Cardiac muscle cell (in vitro differentiated cells and primary cell): ENCODE results near the gene IGLL1. TPM values are rescaled to one million over a fixed set of nuclear protein-coding genes. Genes with fewer than 3 reads are reported as not detected.

Experiments
- DNase-seq, 2 donors: peaks; one replicate each; pipeline versions ENCODE4 v3.0.0 to v3.0.0-alpha.2; 2010 to 2017; ENCODE audit warnings: low read depth in 1 of 2, low spot score in 1 of 2
- H3K27ac ChIP-seq: fragments of 200-600 bp; sonication (generic); 2 replicates; pipeline ENCODE4 v1.5.1; 2016
- H3K27me3 ChIP-seq: fragments of 200-600 bp; sonication (generic); 2 replicates; pipeline ENCODE4 v1.6.0; 2016; ENCODE audit warnings: control low read depth
- H3K36me3 ChIP-seq: fragments of 200-600 bp; sonication (generic); 2 replicates; pipeline ENCODE4 v1.5.1; 2016; ENCODE audit warnings: control low read depth
- H3K4me1 ChIP-seq: fragments of 200-600 bp; sonication (generic); 2 replicates; pipeline ENCODE4 v1.8.1; 2017; ENCODE audit warnings: low read depth, mild to moderate bottlenecking, mixed run types
- H3K4me3 ChIP-seq: fragments of 200-600 bp; sonication (generic); 2 replicates; pipeline ENCODE4 v1.5.1; 2016; ENCODE audit warnings: mild to moderate bottlenecking
- H3K9me3 ChIP-seq: fragments of 200-600 bp; sonication (generic); 2 replicates; pipeline ENCODE4 v1.5.1; 2017; ENCODE audit warnings: low read depth, mild to moderate bottlenecking, control low read depth
- CTCF ChIP-seq: IDR thresholded peaks from 2 replicates; pipeline ENCODE4 v1.5.1; 2012; ENCODE audit warnings: low read depth, mild to moderate bottlenecking, low read length
- polyA plus RNA-seq: library from polyadenylated mRNA; unstranded; fragments of >200 nt; fragmentation: Nextera tagmentation; extraction: Ambion mirVana; gene quantifications from 2 replicates; pipeline ENCODE4 v1.2.1, GENCODE V29; 2016
- total RNA-seq: library from RNA; depleted of rRNA; stranded (reverse); fragments of >200 nt; gene quantifications from 2 replicates; pipeline ENCODE4 v1.2.3, GENCODE V29; 2016

IGLL1 gene
- total and polyA plus RNA-seq, 2 experiments from 2014 or later, result not detected

DNA sequence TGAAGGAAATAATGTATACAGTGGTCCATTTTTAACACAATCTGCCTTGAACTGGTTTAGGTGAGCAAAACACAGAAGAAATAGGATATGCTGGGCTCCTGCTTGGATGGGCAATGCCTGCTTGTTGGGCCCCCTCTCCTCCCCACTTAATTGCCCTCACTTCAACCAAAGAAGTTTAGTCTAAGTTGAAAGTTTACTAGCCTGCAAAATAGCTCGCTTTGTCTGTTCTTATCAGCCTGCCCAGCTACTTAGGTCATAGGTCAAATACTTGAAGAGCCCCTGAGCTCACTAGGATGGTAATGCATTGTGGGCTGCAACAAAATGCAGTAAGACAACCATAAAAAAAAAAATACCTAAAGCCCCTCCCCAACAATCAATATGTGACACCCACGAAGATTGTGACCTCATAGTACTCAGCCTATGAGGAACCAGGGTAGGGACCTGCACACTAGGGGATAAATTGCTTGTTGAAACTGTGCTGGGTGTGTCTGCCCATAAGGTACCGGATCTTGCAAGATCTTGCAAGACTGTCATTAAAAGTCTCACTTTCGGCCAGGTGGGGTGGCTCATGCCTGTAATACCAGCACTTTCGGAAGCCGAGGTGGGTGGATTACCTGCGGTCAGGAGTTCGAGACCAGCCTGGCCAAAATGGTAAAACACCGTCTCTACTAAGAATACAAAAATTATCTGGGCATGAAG lies 41.1 kb upstream of the IGLL1 start:
- DNase-seq, result peak in 1 of 2 donors; percentile 6
- Histone ChIP-seq H3K4me3 (no peak overlapping the region), H3K9me3 (no peaks in the 10 kb centered on the region), H3K4me1 (peaks cover 26% of the 10 kb centered on the region), H3K27me3 (no peaks in the 10 kb centered on the region), H3K36me3 (no peaks in the 10 kb centered on the region), H3K27ac (no peak overlapping the region)
- TF ChIP-seq CTCF, result no peak

DNA sequence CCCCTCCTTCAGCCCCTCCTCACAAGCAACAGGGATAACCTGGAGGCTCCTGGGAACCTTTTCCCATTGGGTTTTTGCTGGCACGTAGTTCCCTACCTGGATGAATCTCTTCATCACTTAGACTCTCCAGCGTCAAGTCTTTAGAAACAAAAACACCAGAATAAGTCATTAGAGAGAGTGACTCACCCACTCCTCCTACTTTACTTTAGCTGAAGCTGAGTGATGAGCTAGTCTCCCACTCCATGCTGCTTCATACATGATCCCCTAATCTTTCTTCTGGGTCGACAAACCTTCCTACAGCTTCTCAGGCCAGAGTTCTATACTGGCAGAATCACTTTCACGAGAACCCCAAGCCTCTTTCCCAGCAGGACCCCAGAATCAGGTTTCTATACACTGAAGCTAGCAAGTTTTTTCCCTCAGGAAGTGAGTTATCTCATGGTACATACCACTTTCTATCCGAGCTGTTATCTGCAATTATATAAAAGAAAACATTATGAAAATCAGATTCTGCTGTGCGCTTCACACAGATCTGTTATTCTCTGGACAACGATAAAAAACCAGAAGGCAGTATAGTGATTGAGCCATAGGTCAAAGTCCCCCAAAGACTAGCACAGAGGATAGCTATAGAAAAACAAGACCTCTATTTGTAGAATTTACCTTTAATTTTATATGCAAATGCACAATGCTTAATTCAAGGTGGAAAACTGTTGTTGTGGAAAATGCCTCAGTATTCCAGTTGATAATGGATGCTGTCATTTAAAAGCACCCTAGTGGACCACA lies 33.3 kb upstream of the IGLL1 start:
- H3K27me3 ChIP-seq, result no peaks in the 10 kb centered on the region
- H3K4me1 ChIP-seq, result no peaks in the 10 kb centered on the region
- DNase-seq, result peak in 1 of 2 donors; percentile 20
- no peak overlapping the region for H3K27ac ChIP-seq
- H3K9me3 ChIP-seq, result no peaks in the 10 kb centered on the region
- H3K4me3 ChIP-seq, result no peak overlapping the region
- H3K36me3 ChIP-seq, result no peaks in the 10 kb centered on the region
- TF ChIP-seq CTCF, result no peak

DNA sequence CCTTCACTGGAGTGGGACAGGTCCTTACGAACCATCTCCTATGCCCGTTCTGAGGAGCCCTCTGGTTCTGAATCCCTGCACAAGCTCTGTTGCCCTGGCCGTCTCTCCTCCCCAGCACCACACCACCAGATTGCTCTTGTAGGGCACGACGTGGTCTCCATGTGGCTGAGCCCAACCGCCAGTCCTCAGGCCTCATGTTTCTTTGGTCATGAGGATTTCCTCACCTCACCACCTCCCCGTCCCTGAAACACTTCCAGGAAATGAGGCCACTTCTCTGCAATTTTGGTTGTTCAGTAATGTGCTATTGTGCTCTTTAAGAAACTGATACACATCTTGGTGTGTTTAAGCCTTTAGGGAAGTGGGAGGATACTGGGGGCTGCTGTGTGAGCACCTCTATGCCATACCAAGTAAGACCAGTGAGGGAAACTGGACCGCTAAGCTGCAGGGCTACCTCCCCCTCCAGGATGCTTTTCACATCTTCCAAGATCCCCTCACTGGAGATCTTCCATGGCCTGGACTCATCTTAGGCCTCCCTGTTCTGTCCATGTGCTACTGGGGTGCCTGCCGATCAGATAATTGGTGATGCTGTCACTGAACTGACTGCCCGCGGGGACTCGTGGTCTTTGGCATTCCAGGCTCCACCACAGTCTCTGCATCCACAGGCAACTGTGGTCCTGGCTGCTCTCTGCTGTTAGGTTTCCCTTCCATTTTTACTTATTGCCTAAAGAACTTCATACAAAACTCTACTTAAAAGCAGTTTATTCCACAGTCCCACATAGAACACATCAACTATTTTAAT lies 30.1 kb upstream of the IGLL1 start:
- H3K4me1 ChIP-seq, result no peaks in the 10 kb centered on the region
- no peaks in the 10 kb centered on the region for H3K36me3 ChIP-seq
- TF ChIP-seq CTCF, result no peak
- DNase-seq, result no peak
- no peak overlapping the region for H3K4me3 ChIP-seq
- no peaks in the 10 kb centered on the region for H3K9me3 ChIP-seq
- no peak overlapping the region for H3K27ac ChIP-seq
- no peaks in the 10 kb centered on the region for H3K27me3 ChIP-seq

GRCh38 chr22:23608583-23608982 lies 28.5 kb upstream of the IGLL1 start:
- DNase-seq, result peak; percentile 44 to 74
- Histone ChIP-seq H3K27ac (no peak overlapping the region), H3K4me1 (no peaks in the 10 kb centered on the region), H3K9me3 (no peaks in the 10 kb centered on the region), H3K27me3 (no peaks in the 10 kb centered on the region), H3K4me3 (no peak overlapping the region), H3K36me3 (no peaks in the 10 kb centered on the region)
- no peak for TF ChIP-seq CTCF

GRCh38 chr22:23606204-23607131 lies 26.4 kb upstream of the IGLL1 start:
- TF ChIP-seq CTCF, result no peak
- Histone ChIP-seq H3K4me1 (no peaks in the 10 kb centered on the region), H3K36me3 (no peaks in the 10 kb centered on the region), H3K27me3 (no peaks in the 10 kb centered on the region), H3K9me3 (no peaks in the 10 kb centered on the region), H3K4me3 (no peak overlapping the region), H3K27ac (no peak overlapping the region)
- no peak for DNase-seq
